BJ (cell line): Measurements from ENCODE around the gene TNRC6A. TPM values are rescaled to one million over a fixed set of nuclear protein-coding genes. Genes with fewer than 3 reads are reported as not detected.

Experiments
- CTCF ChIA-PET: fragments of 350-600 bp; formaldehyde crosslinking; extraction: SDS; loops from one replicate; lab custom pipeline; 2021; ENCODE audit warnings: antibody characterized with exemption, inconsistent platforms; lab: Yijun Ruan, JAX
- POLR2A ChIA-PET: fragments of 300-600 bp; sonication (Branson Sonifier 250); formaldehyde crosslinking; extraction: SDS; loops from one replicate; lab custom pipeline; 2021; ENCODE audit warnings: antibody characterized with exemption; lab: Charles Lee
- DNase-seq: peaks from one replicate; pipeline ENCODE4 v3.0.0-alpha.2; 2011; ENCODE audit warnings: low read depth
- H3K27me3 ChIP-seq: 2 replicates; pipeline ENCODE4 v1.6.0; 2011; ENCODE audit warnings: low read length; ENCODE audit not compliant: control insufficient read depth, insufficient read depth
- H3K36me3 ChIP-seq: 2 replicates; pipeline ENCODE4 v1.5.1; 2011; ENCODE audit warnings: low read length; ENCODE audit not compliant: control insufficient read depth, insufficient read depth
- H3K4me3 ChIP-seq: 2 replicates; pipeline ENCODE4 v1.5.1; 2011; ENCODE audit warnings: low read depth, mild to moderate bottlenecking, control low read depth, low read length
- polyA plus RNA-seq: library from polyadenylated mRNA; depleted of rRNA; stranded (reverse); fragments of >200 nt; gene quantifications from 2 replicates; pipeline ENCODE4 v1.2.3, GENCODE V29; 2011
- TF ChIP-seq, protein P1 (sequence below): IDR thresholded peaks from 2 replicates; pipeline ENCODE4 v1.5.1; 2011; ENCODE audit warnings: low read depth, mild to moderate bottlenecking, control low read depth, inconsistent platforms, low read length, moderate library complexity; ENCODE audit not compliant: insufficient read depth

The TNRC6A gene
- polyA plus RNA-seq, 1 experiment: 44.8 TPM

- Histone ChIP-seq H3K4me3 (no peak overlapping the region), H3K27me3 (no peaks in the 10 kb centered on the region), H3K36me3 (peaks cover 24% of the 10 kb centered on the region)
- ChIA-PET POLR2A (no interaction called here), CTCF (no interaction called here)
- no peak for DNase-seq
- TF ChIP-seq, protein P1, sequence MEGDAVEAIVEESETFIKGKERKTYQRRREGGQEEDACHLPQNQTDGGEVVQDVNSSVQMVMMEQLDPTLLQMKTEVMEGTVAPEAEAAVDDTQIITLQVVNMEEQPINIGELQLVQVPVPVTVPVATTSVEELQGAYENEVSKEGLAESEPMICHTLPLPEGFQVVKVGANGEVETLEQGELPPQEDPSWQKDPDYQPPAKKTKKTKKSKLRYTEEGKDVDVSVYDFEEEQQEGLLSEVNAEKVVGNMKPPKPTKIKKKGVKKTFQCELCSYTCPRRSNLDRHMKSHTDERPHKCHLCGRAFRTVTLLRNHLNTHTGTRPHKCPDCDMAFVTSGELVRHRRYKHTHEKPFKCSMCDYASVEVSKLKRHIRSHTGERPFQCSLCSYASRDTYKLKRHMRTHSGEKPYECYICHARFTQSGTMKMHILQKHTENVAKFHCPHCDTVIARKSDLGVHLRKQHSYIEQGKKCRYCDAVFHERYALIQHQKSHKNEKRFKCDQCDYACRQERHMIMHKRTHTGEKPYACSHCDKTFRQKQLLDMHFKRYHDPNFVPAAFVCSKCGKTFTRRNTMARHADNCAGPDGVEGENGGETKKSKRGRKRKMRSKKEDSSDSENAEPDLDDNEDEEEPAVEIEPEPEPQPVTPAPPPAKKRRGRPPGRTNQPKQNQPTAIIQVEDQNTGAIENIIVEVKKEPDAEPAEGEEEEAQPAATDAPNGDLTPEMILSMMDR: no peak
Measured at GRCh38 chr16:24789881-24790280, 60.4 kb downstream of the TNRC6A start.

GRCh38 chr16:24800586-24800985 lies 71.1 kb downstream of the TNRC6A start:
- POLR2A ChIA-PET: no interaction called here
- H3K36me3 ChIP-seq: peaks cover 31% of the 10 kb centered on the region
- TF ChIP-seq, protein P1: 0 out of 2 replicates have a peak, but pooled peaks have one; percentile 25
- no peak for DNase-seq
- no peak overlapping the region for H3K4me3 ChIP-seq
- H3K27me3 ChIP-seq: no peaks in the 10 kb centered on the region
- CTCF ChIA-PET: interaction anchor here (0.8 to 1.2 kb wide), 4 partner anchors 9 to 234 kb away, joined by 3 to 4 read pairs (median 4); no protein-coding TSS in a partner anchor

GRCh38 chr16:24801761-24802302 lies 72.4 kb downstream of the TNRC6A start:
- TF ChIP-seq, protein P1: no peak
- DNase-seq: no peak
- Histone ChIP-seq H3K36me3 (peaks cover 37% of the 10 kb centered on the region), H3K4me3 (no peak overlapping the region), H3K27me3 (no peaks in the 10 kb centered on the region)
- ChIA-PET CTCF (interaction anchor here (1.1 to 1.3 kb wide), 2 partner anchors 9 to 10 kb away, joined by 4 read pairs; no protein-coding TSS in a partner anchor), POLR2A (no interaction called here)

DNA sequence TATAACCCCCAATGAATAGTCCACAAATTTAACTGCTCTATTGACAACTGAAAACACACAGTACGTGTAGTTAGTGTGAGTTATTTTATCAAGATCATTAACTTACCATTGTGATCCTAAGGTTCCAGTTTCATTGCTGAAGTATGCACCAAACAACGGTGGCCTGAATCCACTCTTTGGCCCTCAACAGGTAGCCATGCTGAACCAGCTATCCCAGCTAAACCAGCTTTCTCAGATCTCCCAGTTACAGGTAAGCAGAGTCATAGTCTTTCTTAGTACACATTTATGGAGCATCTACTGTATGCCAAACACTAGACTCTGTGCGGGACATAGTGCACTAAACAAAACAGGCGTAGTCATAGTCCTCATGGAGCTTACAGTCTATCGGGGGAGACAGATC lies 76.0 kb downstream of the TNRC6A start:
- TF ChIP-seq, protein P1: no peak
- Histone ChIP-seq H3K27me3 (no peaks in the 10 kb centered on the region), H3K4me3 (no peak overlapping the region), H3K36me3 (peaks cover 27% of the 10 kb centered on the region)
- POLR2A ChIA-PET: no interaction called here
- CTCF ChIA-PET: interaction anchor here (1.0 kb wide), 1 partner anchor 229 kb away, joined by 3 read pairs; no protein-coding TSS in a partner anchor
- no peak for DNase-seq

GRCh38 chr16:24807301-24807700 lies 77.8 kb downstream of the TNRC6A start:
- no peaks in the 10 kb centered on the region for H3K27me3 ChIP-seq
- no peak overlapping the region for H3K4me3 ChIP-seq
- ChIA-PET CTCF (interaction anchor here (0.6 kb wide), 1 partner anchor 14 kb away, joined by 4 read pairs; no protein-coding TSS in a partner anchor), POLR2A (interaction anchor here (0.6 kb wide), 1 partner anchor 13 kb away, joined by 3 read pairs; no protein-coding TSS in a partner anchor)
- H3K36me3 ChIP-seq: peaks cover 25% of the 10 kb centered on the region
- TF ChIP-seq, protein P1: no peak
- no peak for DNase-seq
